Prostate gland (tissue), 2 donors: ENCODE measurements around the gene MYO1G.

Experiments used
- POLR2A ChIP-seq: fragments of 450-650 bp; IDR thresholded peaks from one replicate; pipeline ENCODE4 v1.6.1; 2016; ENCODE audit warnings: antibody characterized with exemption, mild to moderate bottlenecking
- POLR2AphosphoS5 ChIP-seq: sonication (generic); formaldehyde crosslinking; IDR thresholded peaks from one replicate; pipeline ENCODE4 v1.6.1; 2017; ENCODE audit warnings: antibody characterized with exemption
- TF ChIP-seq, protein P1 (sequence below), 4 experiments: fragments of 200-600 bp in 2 of 4; fragments of 450-650 bp in 2 of 4; sonication (generic) in 2 of 4; IDR thresholded peaks; 1 replicate in 3 of 4; 2 replicates in 1 of 4; pipeline ENCODE4 v1.5.1; 2016 to 2019; ENCODE audit warnings: antibody characterized with exemption in 4 of 4, mild to moderate bottlenecking in 2 of 4, moderate library complexity in 2 of 4

DNA sequence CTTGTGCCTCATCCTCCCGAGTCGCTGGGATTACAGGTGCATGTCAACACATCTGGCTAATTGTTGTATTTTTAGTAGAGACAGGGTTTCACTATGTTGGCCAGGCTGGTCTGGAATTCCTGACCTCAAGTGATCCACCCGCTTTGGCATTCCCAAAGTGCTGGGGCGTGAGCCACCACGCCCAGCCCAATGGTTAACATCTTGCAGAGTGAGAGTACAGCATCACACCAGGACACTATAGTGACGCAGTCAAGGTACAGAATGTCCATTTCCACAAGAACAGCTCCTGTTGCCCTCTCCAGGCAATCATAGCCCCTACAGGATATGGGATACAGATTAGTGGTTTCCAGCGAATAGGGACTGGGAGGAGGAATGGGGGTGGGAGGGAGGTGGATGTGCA, 34.0 kb downstream of the MYO1G start:
- TF ChIP-seq, protein P1, sequence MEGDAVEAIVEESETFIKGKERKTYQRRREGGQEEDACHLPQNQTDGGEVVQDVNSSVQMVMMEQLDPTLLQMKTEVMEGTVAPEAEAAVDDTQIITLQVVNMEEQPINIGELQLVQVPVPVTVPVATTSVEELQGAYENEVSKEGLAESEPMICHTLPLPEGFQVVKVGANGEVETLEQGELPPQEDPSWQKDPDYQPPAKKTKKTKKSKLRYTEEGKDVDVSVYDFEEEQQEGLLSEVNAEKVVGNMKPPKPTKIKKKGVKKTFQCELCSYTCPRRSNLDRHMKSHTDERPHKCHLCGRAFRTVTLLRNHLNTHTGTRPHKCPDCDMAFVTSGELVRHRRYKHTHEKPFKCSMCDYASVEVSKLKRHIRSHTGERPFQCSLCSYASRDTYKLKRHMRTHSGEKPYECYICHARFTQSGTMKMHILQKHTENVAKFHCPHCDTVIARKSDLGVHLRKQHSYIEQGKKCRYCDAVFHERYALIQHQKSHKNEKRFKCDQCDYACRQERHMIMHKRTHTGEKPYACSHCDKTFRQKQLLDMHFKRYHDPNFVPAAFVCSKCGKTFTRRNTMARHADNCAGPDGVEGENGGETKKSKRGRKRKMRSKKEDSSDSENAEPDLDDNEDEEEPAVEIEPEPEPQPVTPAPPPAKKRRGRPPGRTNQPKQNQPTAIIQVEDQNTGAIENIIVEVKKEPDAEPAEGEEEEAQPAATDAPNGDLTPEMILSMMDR (IDR thresholded peaks at IDR 0.05), result no peak
- TF ChIP-seq POLR2A, result no peak
- TF ChIP-seq POLR2AphosphoS5, result no peak
